ENCODE data around the gene TRAF7.
A peak's percentile ranks its signal among the peaks of the same experiment; 100 is the strongest.

TRAF7 gene

DNA sequence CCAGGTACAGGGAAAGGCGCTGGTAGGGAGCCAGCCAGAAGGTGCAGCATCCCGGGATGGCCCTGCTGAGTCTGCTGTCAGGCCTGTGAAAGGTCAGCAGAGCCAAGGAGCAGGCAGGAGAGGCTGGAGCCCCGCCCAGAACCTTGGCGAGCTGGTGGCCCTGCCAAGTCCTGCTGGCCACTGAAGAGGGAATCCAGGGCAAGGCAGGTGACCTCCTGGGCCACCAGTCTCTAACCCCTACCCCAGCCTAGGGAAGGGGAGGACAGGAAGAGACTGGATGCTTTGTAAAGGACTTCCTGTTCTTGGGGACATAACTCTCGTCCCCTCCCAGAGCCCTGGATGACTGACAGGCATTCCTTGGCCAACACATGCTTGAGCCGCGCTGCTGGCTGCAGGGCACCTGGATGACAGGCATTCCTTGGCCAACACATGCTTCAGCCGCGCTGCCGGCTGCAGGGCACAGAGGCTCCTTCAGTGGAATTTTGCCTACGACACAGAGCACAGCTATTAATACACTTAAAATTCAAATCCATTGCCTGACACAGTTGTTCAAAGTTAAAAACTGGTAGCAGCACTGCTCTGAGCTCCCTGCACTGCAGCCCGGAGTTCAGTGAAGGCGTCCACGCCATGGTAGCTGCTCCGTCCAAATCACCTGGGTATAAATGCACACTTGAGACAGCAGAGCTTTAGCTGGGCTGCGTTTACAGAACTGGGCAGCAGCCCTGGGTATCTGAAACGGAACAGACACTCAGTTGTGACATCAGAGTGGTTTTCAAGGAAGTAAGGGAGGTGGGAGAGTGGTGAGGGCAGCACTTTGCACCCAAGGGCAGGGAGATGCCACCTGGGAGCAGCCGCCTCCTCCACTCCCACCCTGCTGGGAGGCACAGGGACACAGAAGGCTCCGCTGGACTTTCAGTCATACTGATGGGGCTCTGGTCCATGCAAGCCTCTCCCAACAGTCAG lies 57.1 kb downstream of the TRAF7 start:
- H3K36me3 ChIP-seq (ENCODE audit: control insufficient read depth in 1 of 2, insufficient read depth in 2 of 2, low read length in 2 of 2), result peaks cover 39 to 40% of the 10 kb centered on the region in 2 experiments
- H2BK12ac ChIP-seq (ENCODE audit: low read length), result no peak overlapping the region
- H3K4me2 ChIP-seq (ENCODE audit: low read length), result peak overlapping the region; percentile 93
- peaks cover 3% of the 10 kb centered on the region for H3K9me3 ChIP-seq (ENCODE audit: insufficient read depth, low read depth, low read length)
- no peaks in the 10 kb centered on the region for H3K27me3 ChIP-seq (ENCODE audit: insufficient read depth, low read length)
- no peak overlapping the region for H3K23ac ChIP-seq (ENCODE audit: low read length)
- H2AK5ac ChIP-seq (ENCODE audit: low read length), result no peak overlapping the region
- no peak overlapping the region for H3K18ac ChIP-seq (ENCODE audit: low read length)
- no peak overlapping the region for H3K14ac ChIP-seq (ENCODE audit: low read length)
- peak overlapping the region; percentile 14 for H4K12ac ChIP-seq (ENCODE audit: low read depth, low read length)
- H3K4me3 ChIP-seq (ENCODE audit: low read depth, low read length), result peak overlapping the region; percentile 11
- no peak overlapping the region for H2BK5ac ChIP-seq (ENCODE audit: low read depth, low read length, poor library complexity)
- H3K4ac ChIP-seq (ENCODE audit: low read depth, low read length), result peak overlapping the region; percentile 61
- peak; percentile 97 for DNase-seq
- no peak overlapping the region for H2BK120ac ChIP-seq (ENCODE audit: insufficient read depth, low read length, poor library complexity)
- no peak overlapping the region for H2AFZ ChIP-seq (ENCODE audit: insufficient read depth, low read length, poor library complexity)
- no peak overlapping the region for H4K91ac ChIP-seq (ENCODE audit: low read depth, low read length)
- H3K27ac ChIP-seq (ENCODE audit: low read depth, low read length), result no peak overlapping the region
- H3K4me1 ChIP-seq (ENCODE audit: control insufficient read depth in 1 of 2, insufficient read depth in 2 of 2, low read length in 2 of 2), result peaks cover 26 to 30% of the 10 kb centered on the region in 2 experiments
- H3K9ac ChIP-seq (ENCODE audit: low read length), result peak overlapping the region; percentile 4
- WGBS (ENCODE audit: extremely low coverage, insufficient coverage, insufficient read length), result no CpG with 5 or more reads among the region's 19 CpGs
- peaks cover 9% of the 10 kb centered on the region for H3K79me1 ChIP-seq (ENCODE audit: low read length)
- H4K8ac ChIP-seq (ENCODE audit: low read depth, low read length), result no peak overlapping the region
- peaks cover 10% of the 10 kb centered on the region for H3K79me2 ChIP-seq (ENCODE audit: control insufficient read depth, insufficient read depth, low read length, poor library complexity)

DNA sequence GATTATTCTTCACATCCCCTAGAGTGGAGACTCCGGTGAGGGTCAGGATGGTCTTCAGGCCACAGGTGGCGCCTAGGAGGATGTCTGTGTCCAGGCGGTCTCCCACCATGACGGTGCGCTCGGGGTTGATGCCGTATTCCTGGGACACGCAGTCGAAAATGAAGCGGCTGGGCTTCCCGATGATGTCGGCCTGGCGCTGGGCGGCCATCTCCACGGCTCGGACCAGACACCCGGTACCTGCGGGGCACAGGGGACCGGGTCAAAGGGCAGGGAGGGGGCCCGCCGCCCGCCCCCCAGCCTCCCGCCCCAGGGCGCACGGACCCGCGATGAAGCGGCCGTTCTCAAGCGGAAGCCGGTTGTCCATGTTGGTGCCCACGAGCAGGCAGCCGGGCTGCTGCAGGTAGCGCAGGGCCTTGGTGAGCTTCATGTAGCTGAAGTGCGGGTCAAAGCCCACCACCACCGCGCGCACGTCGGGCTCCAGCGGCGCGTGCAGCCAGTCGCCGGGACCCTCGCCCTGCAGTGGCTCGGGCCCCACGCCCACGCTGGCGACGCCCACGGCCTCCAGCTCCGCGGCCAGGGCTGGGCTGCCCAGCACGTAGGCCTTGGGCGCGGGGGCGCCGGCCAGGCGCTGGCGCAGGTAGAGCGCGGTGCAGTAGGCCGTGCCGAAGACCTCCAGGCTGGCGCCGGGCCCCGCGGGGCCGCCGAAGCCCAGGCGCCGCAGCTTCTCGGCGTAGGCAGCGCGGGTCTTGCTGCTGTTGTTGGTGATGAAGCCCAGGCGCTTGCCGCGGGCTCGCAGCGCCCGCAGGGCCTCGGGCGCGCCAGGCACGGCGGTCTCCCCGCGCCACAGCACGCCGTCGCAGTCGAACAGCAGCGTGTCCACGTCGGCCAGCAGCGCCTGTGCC lies 58.5 kb downstream of the TRAF7 start:
- H2BK5ac ChIP-seq (ENCODE audit: low read depth, low read length, poor library complexity), result peak overlapping the region; percentile 70
- H3K9ac ChIP-seq (ENCODE audit: low read length), result peak overlapping the region; percentile 96
- H3K4me3 ChIP-seq (ENCODE audit: low read depth, low read length), result peak overlapping the region; percentile 99
- H4K8ac ChIP-seq (ENCODE audit: low read depth, low read length), result peak overlapping the region; percentile 73
- peak overlapping the region; percentile 88 for H3K4ac ChIP-seq (ENCODE audit: low read depth, low read length)
- H4K91ac ChIP-seq (ENCODE audit: low read depth, low read length), result peak overlapping the region; percentile 86
- H3K23ac ChIP-seq (ENCODE audit: low read length), result no peak overlapping the region
- peak overlapping the region; percentile 45 for H4K12ac ChIP-seq (ENCODE audit: low read depth, low read length)
- H3K4me1 ChIP-seq (ENCODE audit: control insufficient read depth in 1 of 2, insufficient read depth in 2 of 2, low read length in 2 of 2), result peaks cover 26 to 30% of the 10 kb centered on the region in 2 experiments
- DNase-seq, result no peak
- peaks cover 9% of the 10 kb centered on the region for H3K79me1 ChIP-seq (ENCODE audit: low read length)
- peak overlapping the region; percentile 93 for H3K4me2 ChIP-seq (ENCODE audit: low read length)
- H3K18ac ChIP-seq (ENCODE audit: low read length), result peak overlapping the region; percentile 93
- H2AK5ac ChIP-seq (ENCODE audit: low read length), result peak overlapping the region; percentile 77
- peak overlapping the region; percentile 74 for H3K27ac ChIP-seq (ENCODE audit: low read depth, low read length)
- H3K14ac ChIP-seq (ENCODE audit: low read length), result peak overlapping the region; percentile 93
- no CpG with 5 or more reads among the region's 98 CpGs for WGBS (ENCODE audit: extremely low coverage, insufficient coverage, insufficient read length)
- no peak overlapping the region for H2BK12ac ChIP-seq (ENCODE audit: low read length)
- no peaks in the 10 kb centered on the region for H3K27me3 ChIP-seq (ENCODE audit: insufficient read depth, low read length)
- H3K36me3 ChIP-seq (ENCODE audit: control insufficient read depth in 1 of 2, insufficient read depth in 2 of 2, low read length in 2 of 2), result peaks cover 25 to 26% of the 10 kb centered on the region in 2 experiments
- H2AFZ ChIP-seq (ENCODE audit: insufficient read depth, low read length, poor library complexity), result peak overlapping the region; percentile 33
- H2BK120ac ChIP-seq (ENCODE audit: insufficient read depth, low read length, poor library complexity), result peak overlapping the region; percentile 86
- peaks cover 10% of the 10 kb centered on the region for H3K79me2 ChIP-seq (ENCODE audit: control insufficient read depth, insufficient read depth, low read length, poor library complexity)
- peaks cover 3% of the 10 kb centered on the region for H3K9me3 ChIP-seq (ENCODE audit: insufficient read depth, low read depth, low read length)

DNA sequence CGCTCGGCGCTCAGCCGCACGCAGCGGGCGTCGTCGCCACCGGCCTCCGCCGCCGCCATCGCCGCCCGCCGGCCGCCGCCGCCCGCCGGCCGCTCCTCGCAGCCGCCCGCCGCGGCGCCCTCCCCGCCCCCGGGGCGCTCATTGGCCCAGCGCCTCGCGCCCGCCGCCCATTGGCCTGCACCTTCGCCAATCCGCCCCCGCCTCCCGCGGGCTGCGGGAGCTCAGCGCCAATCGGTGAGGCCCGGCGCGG lies 59.1 kb downstream of the TRAF7 start, which contains the start of gene PGP:
Gene PGP, minus strand, starts transcription at position 122 of the 250 bp plus-strand sequence. Its CDS starts 63 bp downstream, at position 59.
- Histone ChIP-seq H4K12ac (ENCODE audit: low read depth, low read length) (peak within 1 kb of the TSS; percentile 60), H3K9me3 (ENCODE audit: insufficient read depth, low read depth, low read length) (peaks cover 3% of the 10 kb centered on the region), H4K91ac (ENCODE audit: low read depth, low read length) (peak within 1 kb of the TSS; percentile 86), H3K27me3 (ENCODE audit: insufficient read depth, low read length) (no peaks in the 10 kb centered on the region), H3K14ac (ENCODE audit: low read length) (peak within 1 kb of the TSS; percentile 93), H3K79me2 (ENCODE audit: control insufficient read depth, insufficient read depth, low read length, poor library complexity) (peaks cover 10% of the 10 kb centered on the region), H2BK12ac (ENCODE audit: low read length) (no peak within 1 kb of the TSS), H3K79me1 (ENCODE audit: low read length) (peaks cover 9% of the 10 kb centered on the region), H2BK5ac (ENCODE audit: low read depth, low read length, poor library complexity) (peak within 1 kb of the TSS; percentile 86), H2AK5ac (ENCODE audit: low read length) (peak within 1 kb of the TSS; percentile 77), H2BK120ac (ENCODE audit: insufficient read depth, low read length, poor library complexity) (peak within 1 kb of the TSS; percentile 86), H3K27ac (ENCODE audit: low read depth, low read length) (peak within 1 kb of the TSS; percentile 90), H3K4me3 (ENCODE audit: low read depth, low read length) (peak within 1 kb of the TSS; percentile 99), H3K4me1 (ENCODE audit: control insufficient read depth in 1 of 2, insufficient read depth in 2 of 2, low read length in 2 of 2) (peaks cover 26 to 30% of the 10 kb centered on the region in 2 experiments), H3K4ac (ENCODE audit: low read depth, low read length) (peak within 1 kb of the TSS; percentile 88), H3K18ac (ENCODE audit: low read length) (peak within 1 kb of the TSS; percentile 93), H2AFZ (ENCODE audit: insufficient read depth, low read length, poor library complexity) (peak within 1 kb of the TSS; percentile 62), H4K8ac (ENCODE audit: low read depth, low read length) (peak within 1 kb of the TSS; percentile 91), H3K23ac (ENCODE audit: low read length) (no peak within 1 kb of the TSS), H3K4me2 (ENCODE audit: low read length) (peak within 1 kb of the TSS; percentile 93), H3K9ac (ENCODE audit: low read length) (peak within 1 kb of the TSS; percentile 96), H3K36me3 (ENCODE audit: control insufficient read depth in 1 of 2, insufficient read depth in 2 of 2, low read length in 2 of 2) (peaks cover 19 to 20% of the 10 kb centered on the region in 2 experiments)
- no CpG with 5 or more reads among the region's 48 CpGs for WGBS (ENCODE audit: extremely low coverage, insufficient coverage, insufficient read length)
- DNase-seq, result no peak

DNA sequence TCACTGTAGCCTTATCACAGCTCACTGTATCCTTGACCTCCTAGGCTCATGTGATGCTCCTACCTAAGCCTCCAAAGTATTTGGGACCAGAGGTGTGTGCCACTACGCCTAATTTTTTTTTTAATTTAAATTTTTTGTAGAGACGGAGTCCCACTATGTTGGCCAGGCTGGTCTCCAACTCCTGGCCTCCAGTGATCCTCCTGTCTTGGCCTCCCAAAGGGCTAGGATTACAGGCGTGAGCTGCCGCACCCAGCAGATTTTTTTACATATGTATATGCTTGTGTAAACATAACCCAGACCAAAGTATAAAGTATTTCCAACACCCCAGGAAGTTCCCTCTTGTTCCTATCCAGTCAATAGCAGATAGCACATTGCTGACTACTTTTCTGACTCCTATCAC lies 60.7 kb downstream of the TRAF7 start:
- peaks cover 3% of the 10 kb centered on the region for H3K9me3 ChIP-seq (ENCODE audit: insufficient read depth, low read depth, low read length)
- H3K23ac ChIP-seq (ENCODE audit: low read length), result no peak overlapping the region
- H3K18ac ChIP-seq (ENCODE audit: low read length), result no peak overlapping the region
- WGBS (ENCODE audit: extremely low coverage, insufficient coverage, insufficient read length), result no CpG with 5 or more reads among the region's 4 CpGs
- no peak overlapping the region for H2AFZ ChIP-seq (ENCODE audit: insufficient read depth, low read length, poor library complexity)
- H3K4me1 ChIP-seq (ENCODE audit: control insufficient read depth in 1 of 2, insufficient read depth in 2 of 2, low read length in 2 of 2), result peaks cover 16 to 18% of the 10 kb centered on the region in 2 experiments
- H2BK5ac ChIP-seq (ENCODE audit: low read depth, low read length, poor library complexity), result no peak overlapping the region
- DNase-seq, result no peak
- H2AK5ac ChIP-seq (ENCODE audit: low read length), result no peak overlapping the region
- no peak overlapping the region for H2BK12ac ChIP-seq (ENCODE audit: low read length)
- H3K36me3 ChIP-seq (ENCODE audit: control insufficient read depth in 1 of 2, insufficient read depth in 2 of 2, low read length in 2 of 2), result peaks cover 15 to 16% of the 10 kb centered on the region in 2 experiments
- H4K8ac ChIP-seq (ENCODE audit: low read depth, low read length), result peak overlapping the region; percentile 72
- no peak overlapping the region for H3K9ac ChIP-seq (ENCODE audit: low read length)
- H3K4me2 ChIP-seq (ENCODE audit: low read length), result no peak overlapping the region
- H4K91ac ChIP-seq (ENCODE audit: low read depth, low read length), result peak overlapping the region; percentile 43
- H3K4me3 ChIP-seq (ENCODE audit: low read depth, low read length), result no peak overlapping the region
- peaks cover 7% of the 10 kb centered on the region for H3K79me1 ChIP-seq (ENCODE audit: low read length)
- no peak overlapping the region for H3K14ac ChIP-seq (ENCODE audit: low read length)
- no peak overlapping the region for H4K12ac ChIP-seq (ENCODE audit: low read depth, low read length)
- peaks cover 10% of the 10 kb centered on the region for H3K79me2 ChIP-seq (ENCODE audit: control insufficient read depth, insufficient read depth, low read length, poor library complexity)
- no peaks in the 10 kb centered on the region for H3K27me3 ChIP-seq (ENCODE audit: insufficient read depth, low read length)
- no peak overlapping the region for H3K4ac ChIP-seq (ENCODE audit: low read depth, low read length)
- no peak overlapping the region for H2BK120ac ChIP-seq (ENCODE audit: insufficient read depth, low read length, poor library complexity)
- H3K27ac ChIP-seq (ENCODE audit: low read depth, low read length), result no peak overlapping the region
